HG02884 (cell line): ENCODE results near the gene RYR1.
"Not testable (repeated sequence)": the region's sequence is repeated elsewhere in the genome, so short reads cannot be mapped to it uniquely, and the experiment has no call there.

Experiments used
- ATAC-seq: cut with Tn5 transposase; IDR thresholded peaks from one replicate; pipeline ENCODE4 v1.9.1; 2021; ENCODE audit warnings: mild to moderate bottlenecking, moderate library complexity; ENCODE audit not compliant: unreplicated experiment

RYR1 gene

DNA sequence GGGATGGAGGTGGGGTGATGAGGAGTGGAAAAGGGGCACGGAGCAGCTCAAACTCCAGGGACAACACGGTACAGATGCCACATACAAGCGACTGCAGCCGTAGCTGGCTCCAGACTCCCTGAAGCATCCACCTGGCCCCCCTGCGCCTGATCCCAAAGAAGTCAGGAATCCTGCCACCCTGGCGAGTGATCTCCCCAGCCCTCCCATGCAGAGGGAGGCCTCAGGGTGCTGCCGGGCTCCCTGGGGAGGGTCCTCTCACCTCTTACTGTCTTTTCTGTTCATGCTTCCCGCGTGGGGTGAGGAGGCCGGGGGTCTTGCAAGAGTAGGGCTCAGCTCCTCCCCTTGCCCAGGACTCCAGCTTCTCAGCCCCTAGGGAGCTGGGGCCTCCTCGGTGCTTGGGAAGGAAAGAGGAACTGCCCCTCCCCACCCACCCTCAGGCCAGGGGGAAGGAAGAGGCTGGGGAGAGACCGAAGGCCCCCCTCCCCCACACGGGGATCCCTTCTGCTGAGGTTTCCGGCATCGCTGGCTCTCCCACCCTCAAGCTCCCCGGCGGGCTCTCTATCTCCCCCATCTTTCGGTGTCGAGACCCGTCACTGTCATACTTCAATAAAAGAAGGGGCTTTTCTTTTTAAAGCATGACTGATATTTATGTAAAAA is 7.6 kb upstream of the RYR1 start, which contains the start of gene RASGRP4:
TSS of gene RASGRP4 (minus strand) at position 410 of the 657 bp plus-strand sequence. CDS start at position 282, 128 bp downstream.
- ATAC-seq, result no peak

DNA sequence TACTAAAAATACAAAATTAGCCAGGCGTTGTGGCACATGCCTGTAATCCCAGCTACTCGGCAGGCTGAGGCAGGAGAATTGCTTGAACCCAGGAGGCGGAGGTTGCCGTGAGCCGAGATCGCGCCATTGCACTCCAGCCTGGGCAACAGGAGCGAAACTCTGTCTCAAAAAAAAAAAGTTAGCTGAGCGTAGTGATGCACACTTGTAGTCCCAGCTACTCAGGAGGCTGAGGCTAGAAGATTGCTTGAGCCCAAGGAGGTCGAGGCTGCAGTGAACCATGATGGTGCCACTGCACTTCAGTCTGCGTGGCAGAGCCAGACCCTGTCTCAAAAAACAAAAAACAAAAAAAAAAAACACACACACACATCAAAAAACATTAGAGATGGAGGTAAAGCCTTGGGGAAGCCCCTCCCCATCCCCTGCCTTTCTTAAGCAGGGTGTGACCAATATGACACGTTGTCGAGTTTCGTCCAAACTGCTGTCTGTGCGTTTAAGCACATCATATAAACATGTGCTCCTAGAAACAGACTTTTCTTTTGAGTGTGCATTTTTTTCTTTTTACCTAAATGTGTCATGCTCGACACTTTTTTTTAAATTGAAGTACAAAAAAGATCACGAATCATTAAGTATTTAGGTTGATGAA is 6.3 kb upstream of the RYR1 start:
- ATAC-seq, result not testable (repeated sequence)

DNA sequence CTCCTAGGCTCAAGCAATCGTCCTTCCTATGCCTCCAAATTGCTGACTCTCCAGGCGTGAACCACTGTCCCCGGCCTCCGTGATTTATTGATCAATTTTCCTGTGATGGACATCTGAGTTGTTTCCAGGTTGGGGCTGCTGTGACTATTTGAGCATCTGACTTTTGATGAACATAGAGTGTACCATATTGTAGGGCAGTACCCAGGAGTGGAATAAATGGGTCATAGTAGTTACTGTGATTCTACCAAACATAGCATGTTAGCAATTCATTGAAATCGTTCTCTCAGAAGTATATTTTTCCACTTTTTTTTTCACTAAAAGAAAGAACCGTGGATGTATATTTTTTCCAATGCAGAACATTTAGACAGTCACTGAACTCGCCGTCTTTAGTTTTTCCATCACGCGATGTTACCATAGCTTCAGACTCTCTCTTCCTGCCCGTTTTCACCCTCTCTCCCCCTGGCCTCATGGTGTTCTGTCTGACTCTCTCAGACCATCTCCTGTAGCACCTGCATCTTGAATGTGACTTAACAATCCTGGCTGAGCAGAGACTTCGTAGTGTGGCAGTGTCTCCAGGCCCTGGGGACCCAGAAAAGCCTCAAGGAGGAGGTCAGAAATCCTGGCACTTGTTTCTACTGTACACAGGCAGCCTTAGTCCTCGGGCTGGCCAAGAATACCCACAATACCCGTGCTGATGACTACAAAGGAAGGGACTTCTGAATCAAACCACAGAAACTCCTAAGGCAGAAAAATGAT is 4.3 kb upstream of the RYR1 start:
- ATAC-seq, result no peak

DNA sequence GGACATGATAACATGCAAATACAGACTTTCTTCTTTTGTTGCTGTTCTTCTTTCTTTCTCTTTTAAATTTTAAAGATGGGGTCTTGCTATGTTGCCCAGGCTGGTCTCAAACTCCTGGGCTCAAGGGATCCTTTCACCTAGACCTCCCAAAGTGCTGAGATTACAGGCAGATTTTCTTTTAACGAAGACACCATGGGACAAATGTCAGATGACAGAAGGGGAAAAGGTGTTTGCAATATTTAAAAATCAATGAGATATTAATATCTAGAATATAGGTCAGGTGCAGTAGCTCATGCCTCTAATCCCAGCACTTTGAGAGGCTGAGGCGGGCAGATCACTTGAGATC is 3.7 kb upstream of the RYR1 start:
- ATAC-seq, result no peak

DNA sequence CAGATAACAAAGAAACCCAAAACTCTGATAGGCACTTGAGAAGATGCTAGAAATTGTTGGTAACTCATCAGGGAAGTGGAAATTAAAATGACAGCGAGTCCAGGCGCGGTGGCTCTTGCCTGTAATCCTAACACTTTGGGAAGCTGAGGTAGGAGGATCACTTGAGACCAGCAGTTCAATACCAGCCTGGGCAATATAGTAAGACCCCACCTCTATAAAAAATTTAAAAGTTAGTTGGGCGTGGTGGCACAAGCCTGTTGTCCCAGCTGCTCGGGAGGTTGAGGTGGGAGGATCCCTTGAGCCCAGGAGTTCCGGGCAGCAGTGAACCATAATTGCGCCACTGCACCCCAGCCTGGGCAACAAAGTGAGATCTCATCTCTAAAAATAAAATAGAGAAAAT is 2.6 kb upstream of the RYR1 start:
- ATAC-seq, result no peak

DNA sequence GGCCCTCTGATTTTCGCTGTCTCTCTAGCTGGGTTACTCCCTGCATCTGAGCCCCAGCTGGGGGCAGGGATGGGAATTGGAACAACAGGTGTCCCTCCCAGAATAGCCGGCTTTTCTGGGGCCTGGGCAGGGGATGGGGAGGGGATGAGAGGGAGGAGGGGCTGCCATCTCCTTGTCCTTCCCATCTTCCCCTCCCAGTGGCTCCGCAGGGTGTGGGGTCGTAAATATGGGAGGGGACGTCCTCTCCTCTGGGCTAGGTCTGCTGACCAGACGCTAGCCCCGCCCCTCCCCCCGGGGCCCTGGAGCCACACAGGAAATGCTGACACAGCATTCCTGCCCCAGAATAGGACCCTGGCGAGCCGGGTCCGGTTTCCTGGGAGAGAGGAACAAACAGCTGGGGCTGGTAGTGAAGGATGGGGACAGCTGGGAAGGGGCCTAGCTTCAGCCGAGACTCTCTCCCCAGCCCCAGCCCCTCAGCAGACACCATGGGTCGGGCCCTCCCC is 1.1 kb downstream of the RYR1 start:
- ATAC-seq, result no peak

DNA sequence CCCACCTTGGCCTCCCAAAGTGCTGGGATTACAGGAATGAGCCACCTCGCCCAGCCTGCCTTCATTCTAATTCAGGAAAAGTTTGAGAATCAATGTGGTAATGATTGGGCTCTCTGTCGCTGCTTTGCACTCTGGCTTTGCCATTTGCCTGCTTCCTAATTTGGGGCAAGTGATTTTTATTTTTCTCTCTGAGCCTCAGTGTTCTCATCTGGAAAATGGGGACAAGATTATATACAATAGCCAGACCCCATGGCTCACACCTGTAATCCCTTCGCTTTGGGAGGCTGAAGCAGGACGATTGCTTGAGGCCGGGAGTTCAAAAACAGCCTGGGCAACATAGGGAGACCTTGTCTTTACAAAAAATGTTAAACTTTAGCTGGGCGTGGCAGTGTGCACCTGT is 3.8 kb downstream of the RYR1 start:
- ATAC-seq, result no peak

DNA sequence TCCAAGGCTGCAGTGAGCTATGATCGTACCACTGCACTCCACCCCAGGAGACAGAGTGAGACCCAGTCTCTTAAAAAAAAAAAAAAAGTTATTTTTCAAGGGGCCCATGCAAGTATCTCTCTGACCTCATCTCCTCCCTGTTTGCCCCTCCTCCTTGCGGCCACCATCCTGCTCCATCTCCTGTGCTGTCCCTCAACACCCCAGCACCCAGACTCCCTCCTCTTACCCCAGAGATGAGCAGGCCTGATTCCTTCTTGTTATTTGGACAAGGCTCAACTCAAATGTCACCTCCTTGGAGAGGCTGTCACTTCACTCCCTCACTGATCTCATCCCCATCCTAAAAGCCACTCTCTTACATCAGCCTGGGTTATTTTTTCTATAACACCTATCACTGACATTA is 4.4 kb downstream of the RYR1 start:
- no peak for ATAC-seq

DNA sequence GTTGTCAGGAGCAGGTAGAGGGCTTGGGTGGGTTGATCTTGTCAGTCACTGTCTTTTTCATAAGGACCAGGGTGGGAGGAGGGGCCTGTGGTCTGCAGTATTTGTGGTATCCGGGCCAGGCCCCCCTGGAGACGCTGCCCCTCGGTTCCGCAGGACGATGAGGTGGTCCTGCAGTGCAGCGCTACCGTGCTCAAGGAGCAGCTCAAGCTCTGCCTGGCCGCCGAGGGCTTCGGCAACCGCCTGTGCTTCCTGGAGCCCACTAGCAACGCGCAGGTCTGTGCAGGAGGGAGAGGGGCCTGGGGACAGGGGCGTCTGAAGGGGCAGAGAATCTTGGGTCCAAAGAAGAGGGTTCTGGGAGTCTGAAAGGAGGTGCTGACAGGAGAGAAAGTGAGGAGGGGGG is 7.1 kb downstream of the RYR1 start:
- no peak for ATAC-seq

DNA sequence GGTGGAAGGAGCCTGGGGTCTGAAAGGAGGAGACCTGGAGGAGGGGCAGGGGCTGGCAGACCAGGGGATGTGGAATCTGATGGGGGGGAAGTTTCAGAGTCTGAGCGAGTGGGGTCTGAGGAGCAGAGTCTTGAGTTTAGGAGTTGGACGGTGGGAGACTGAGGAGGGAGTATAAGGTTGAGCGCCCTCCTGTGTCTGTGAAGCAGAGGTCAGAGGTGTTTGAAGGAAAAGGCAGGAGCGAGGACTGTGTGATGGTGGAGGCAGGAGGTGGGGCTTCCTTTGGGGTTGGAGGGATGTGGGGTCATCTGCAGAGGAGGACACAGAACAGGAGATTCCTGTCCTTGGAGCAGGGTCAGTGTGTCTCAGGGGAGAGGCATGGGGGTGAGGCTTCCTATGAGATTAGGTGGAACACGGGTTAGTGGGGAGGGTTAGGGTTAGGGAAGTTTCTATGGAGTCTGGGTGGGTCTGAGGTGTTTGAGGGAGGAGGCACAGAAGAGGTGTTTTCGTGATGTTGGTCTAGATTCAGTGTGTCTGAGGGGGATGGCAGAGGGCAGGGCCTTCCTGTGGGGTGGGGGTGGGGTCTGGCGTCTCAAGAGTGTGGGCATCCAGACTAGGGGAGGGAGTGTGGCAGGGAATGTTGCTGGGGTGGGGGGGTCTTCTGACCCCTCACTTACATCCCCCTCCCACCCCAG is 8.3 kb downstream of the RYR1 start:
- ATAC-seq, result no peak

DNA sequence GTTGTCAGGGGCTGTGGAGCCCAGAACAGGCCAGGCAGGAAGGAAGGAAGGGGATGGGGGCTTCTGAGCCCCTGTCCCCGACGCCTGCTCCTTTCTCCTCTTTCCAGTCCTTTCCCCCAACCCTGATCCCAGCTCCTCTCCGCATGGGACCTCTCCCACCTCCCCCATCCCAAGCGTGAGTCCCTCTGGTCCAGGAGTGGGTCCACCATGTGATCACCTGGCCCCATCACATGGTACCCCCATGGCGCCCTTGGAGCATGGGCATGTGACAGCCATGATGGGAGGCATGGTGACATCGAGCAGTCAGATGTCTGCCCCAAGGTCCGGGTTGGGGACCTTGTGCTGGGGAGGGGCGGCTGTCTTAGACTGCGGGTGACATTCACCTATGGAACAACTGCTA is 9.2 kb downstream of the RYR1 start:
- no peak for ATAC-seq

DNA sequence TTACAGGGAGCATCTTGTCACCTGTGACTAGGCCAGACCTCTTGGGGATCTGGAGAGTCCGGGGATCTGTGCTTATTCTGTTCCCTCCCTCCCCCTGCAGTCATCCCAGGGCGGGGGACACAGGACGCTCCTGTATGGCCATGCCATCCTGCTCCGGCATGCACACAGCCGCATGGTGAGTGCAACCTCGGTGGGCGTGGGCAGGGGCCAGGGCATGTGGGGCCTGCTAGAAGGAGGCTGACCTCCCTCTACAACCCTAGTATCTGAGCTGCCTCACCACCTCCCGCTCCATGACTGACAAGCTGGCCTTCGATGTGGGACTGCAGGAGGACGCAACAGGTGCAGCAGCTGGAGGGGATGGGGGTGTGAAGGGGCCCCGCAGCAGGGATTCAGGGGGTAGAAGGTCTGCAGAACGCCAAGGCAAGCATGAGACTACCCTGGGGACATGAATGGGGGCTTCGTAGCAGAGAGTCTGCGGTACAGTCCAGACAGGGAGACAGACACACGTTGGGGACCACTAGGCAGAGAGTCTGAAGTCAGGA is 10.0 kb downstream of the RYR1 start:
- no peak for ATAC-seq

DNA sequence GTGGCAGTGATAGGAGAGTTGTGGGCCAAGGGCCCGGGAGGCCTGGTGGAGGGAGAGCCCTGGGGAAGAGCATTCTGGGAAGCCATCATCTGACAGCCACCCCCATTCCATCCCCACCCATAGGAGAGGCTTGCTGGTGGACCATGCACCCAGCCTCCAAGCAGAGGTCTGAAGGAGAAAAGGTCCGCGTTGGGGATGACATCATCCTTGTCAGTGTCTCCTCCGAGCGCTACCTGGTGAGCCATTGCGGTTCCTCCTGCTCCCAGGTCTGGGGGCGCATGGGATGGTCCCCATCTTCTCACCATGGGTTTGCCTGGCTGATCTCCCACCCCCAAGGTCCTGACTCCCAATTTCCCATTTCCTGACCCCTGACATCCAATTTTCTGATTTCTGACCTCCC is 10.5 kb downstream of the RYR1 start:
- ATAC-seq, result no peak

DNA sequence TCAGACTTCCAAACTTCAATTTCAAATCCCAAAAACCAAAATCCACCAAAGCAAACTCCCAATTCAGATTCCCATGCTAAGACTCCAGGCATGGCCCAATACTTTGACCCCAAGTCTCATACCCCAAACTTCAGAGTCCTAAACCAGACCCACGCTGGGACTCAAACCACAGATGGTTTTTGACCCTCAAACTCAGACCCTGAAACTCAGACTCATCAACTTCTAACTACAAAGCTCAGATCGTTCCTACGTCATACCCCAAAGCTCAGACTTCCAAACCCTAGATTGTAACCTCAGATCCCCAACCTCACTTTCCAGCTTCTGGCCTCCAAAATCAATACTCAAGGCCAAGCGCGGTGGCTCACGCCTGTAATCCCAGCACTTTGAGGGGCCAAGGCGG is 11.9 kb downstream of the RYR1 start:
- ATAC-seq, result no peak

DNA sequence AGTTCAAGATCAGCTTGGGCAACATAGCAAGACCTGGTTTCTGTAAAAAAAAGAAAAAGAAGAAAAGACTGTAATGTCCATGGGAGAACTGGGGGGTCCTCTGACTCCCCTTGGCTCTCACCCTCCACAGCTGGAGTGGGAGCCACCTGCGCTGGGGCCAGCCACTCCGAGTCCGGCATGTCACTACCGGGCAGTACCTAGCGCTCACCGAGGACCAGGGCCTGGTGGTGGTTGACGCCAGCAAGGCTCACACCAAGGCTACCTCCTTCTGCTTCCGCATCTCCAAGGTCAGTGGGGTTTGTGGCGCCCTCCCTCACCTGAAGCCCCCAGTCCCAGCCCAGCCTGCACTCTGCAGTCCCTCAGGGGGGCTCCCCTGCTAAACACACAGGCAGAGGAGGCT is 14.7 kb downstream of the RYR1 start:
- ATAC-seq, result no peak

DNA sequence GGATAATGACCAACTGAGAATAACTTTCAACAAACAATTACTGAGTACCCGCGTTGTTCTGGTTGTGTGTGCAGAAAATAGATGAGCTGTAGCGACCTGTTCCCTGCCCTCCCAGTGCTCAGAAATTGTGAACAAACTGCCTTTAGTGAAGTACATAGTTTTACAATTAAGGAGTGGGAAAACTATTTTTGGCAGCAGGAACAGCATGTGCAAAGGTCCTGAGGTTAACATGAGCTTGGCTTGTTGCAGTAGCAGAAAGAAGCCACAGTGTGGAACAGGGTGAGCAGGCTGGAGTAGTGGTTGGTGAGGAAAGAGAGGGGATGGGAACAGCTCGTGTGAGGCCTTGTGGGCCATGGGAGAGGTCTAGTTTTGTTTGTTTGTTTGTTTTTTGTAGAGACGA is 16.0 kb downstream of the RYR1 start:
- no peak for ATAC-seq

DNA sequence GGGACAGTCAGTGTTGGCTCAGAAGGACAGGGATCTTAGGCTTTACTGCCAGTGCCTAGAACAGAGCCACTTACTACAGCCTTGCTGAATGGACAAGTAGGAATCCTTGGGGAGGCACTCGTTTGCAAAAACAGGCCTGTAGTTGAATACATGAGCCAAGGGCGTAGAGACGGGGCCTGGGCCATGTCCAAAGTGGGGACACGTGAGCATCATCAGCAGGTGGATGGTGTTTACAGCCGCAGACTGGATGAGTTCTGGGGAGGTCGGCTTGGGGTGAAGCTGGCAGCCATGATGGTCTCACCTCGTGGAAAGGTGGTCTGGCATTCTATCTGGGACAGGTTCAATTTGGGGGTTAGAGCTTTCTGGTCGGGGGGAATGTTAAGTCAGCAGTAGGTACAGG is 17.5 kb downstream of the RYR1 start:
- ATAC-seq, result no peak

DNA sequence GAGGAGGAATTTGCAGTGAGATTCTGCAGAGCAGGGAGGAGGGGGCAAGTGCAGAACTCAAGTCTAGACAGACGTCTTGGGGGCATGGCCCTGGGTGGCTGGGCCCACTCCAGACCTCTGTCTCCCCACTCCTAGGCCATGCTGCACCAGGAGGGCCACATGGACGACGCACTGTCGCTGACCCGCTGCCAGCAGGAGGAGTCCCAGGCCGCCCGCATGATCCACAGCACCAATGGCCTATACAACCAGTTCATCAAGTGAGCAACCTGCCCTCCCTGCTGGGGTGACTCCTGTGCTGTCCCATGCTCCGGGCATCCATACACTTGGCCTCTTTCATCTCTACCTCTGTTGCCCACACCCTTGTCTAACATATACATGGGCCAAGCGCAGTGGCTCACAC is 18.1 kb downstream of the RYR1 start:
- no peak for ATAC-seq

DNA sequence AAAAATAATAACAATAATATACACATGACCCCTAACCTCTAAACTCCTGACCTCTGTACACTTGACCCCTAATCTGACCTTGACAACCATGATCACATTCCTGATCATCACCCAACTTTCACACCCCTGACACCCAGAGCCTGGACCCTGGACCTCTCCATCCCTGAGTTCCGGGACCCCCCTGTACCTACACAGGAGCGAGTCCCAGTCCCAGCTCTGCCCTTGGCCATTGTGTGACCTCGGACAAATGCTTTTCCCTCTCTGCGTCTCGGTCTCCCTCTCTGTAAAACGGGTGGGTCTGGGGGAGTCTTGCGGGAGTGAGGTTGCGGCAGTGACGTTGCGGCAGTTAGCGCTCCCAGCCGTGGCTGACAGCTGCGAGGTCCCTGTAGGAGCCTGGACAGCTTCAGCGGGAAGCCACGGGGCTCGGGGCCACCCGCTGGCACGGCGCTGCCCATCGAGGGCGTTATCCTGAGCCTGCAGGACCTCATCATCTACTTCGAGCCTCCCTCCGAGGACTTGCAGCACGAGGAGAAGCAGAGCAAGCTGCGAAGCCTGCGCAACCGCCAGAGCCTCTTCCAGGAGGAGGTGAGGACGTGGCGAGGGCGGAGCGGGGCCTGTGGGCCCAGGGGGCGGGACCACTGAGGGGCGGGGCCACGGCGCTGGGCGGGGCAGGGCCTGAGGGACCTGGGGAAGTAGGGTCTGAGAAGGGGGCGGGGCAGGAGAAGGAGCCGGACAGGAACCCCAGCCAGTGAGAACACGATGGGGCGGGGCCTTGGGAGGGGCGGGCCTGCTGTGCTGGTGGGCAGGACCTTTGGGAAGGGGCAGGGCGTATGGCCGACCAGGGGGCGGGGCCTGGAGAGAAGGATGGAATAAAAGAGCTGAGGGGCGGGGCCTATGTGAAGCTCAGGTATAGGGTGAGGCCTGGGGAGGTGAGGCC is 19.2 kb downstream of the RYR1 start:
- no peak for ATAC-seq

DNA sequence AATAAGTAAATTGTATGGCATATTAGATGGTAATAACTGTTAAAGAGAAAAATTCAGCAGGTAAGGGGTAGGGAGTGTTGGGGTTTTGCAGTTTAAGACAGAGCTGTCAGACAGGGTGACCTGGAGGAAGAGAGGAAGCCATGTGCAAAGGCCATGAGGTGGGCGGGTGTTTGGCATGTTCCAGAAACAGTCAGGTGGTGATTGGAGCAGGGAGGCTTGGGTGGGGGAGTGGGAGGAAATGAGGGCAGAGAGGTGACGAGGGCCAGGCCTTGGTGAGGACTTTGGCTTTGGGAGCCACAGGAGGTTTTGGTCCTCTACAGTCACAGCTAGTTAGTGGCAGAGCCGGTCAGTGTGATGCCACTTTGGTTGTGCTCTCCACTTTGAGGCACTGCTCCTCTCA is 20.1 kb downstream of the RYR1 start:
- ATAC-seq, result no peak
